ENCODE measurements around the gene NFKBIE.

GRCh38 chr6:44251576-44252524 is 13.5 kb downstream of the NFKBIE start:
- TF ChIP-seq CTCF (IDR thresholded peaks at IDR 0.05) (no peak), POLR2A (IDR thresholded peaks at IDR 0.05) (no peak)

All from thyroid gland (tissue), 4 donors.